Trophoblast cell (in vitro differentiated cells and primary cell): ENCODE results near the gene ZNF22.

Source experiments
- DNase-seq, 2 donors: peaks; one replicate each; pipeline ENCODE4 v3.0.0-alpha.2; 2016
- H2AFZ ChIP-seq: 2 replicates; pipeline ENCODE4 v1.6.1; 2013; ENCODE audit warnings: low read length, moderate library complexity, mild to moderate bottlenecking; ENCODE audit not compliant: insufficient read depth, poor library complexity
- H2AK5ac ChIP-seq: 2 replicates; pipeline ENCODE4 v1.6.1; 2013; ENCODE audit warnings: mild to moderate bottlenecking, low read length
- H2BK120ac ChIP-seq: 2 replicates; pipeline ENCODE4 v1.6.1; 2013; ENCODE audit warnings: low read length, mild to moderate bottlenecking, moderate library complexity; ENCODE audit not compliant: insufficient read depth, poor library complexity
- H2BK12ac ChIP-seq: 2 replicates; pipeline ENCODE4 v1.6.1; 2013; ENCODE audit warnings: mild to moderate bottlenecking, low read length, moderate library complexity
- H2BK5ac ChIP-seq: 2 replicates; pipeline ENCODE4 v1.6.1; 2013; ENCODE audit warnings: low read length, low read depth, moderate library complexity, mild to moderate bottlenecking; ENCODE audit not compliant: poor library complexity
- H3K14ac ChIP-seq: 2 replicates; pipeline ENCODE4 v1.6.1; 2013; ENCODE audit warnings: mild to moderate bottlenecking, low read length
- H3K18ac ChIP-seq: 2 replicates; pipeline ENCODE4 v1.6.1; 2013; ENCODE audit warnings: mild to moderate bottlenecking, low read length
- H3K23ac ChIP-seq: 2 replicates; pipeline ENCODE4 v1.6.1; 2013; ENCODE audit warnings: low read length
- H3K27ac ChIP-seq: 2 replicates; pipeline ENCODE4 v1.5.1; 2013; ENCODE audit warnings: low read depth, mild to moderate bottlenecking, inconsistent platforms, low read length, moderate library complexity
- H3K27me3 ChIP-seq: 2 replicates; pipeline ENCODE4 v1.6.1; 2013; ENCODE audit warnings: inconsistent platforms, mild to moderate bottlenecking, low read length, moderate library complexity; ENCODE audit not compliant: insufficient read depth
- H3K36me3 ChIP-seq, 2 experiments: 1 replicate in 1 of 2; 2 replicates in 1 of 2; pipeline ENCODE4 v1.6.1; 2013; ENCODE audit warnings: low read length in 2 of 2, mild to moderate bottlenecking in 2 of 2, moderate library complexity in 1 of 2; ENCODE audit not compliant: insufficient read depth in 2 of 2, control insufficient read depth in 1 of 2
- H3K4ac ChIP-seq: 2 replicates; pipeline ENCODE4 v1.6.1; 2013; ENCODE audit warnings: low read depth, mild to moderate bottlenecking, low read length, moderate library complexity
- H3K4me1 ChIP-seq, 2 experiments: 1 replicate in 1 of 2; 2 replicates in 1 of 2; pipeline ENCODE4 v1.6.1; 2013; ENCODE audit warnings: low read length in 2 of 2, mild to moderate bottlenecking in 2 of 2, moderate library complexity in 1 of 2; ENCODE audit not compliant: insufficient read depth in 2 of 2, control insufficient read depth in 1 of 2
- H3K4me2 ChIP-seq: 2 replicates; pipeline ENCODE4 v1.6.1; 2013; ENCODE audit warnings: inconsistent platforms, mild to moderate bottlenecking, low read length, moderate library complexity
- H3K4me3 ChIP-seq: 2 replicates; pipeline ENCODE4 v1.5.1; 2013; ENCODE audit warnings: mild to moderate bottlenecking, low read depth, low read length, inconsistent platforms
- H3K79me1 ChIP-seq: one replicate; pipeline ENCODE4 v1.6.1; 2013; ENCODE audit warnings: low read length
- H3K79me2 ChIP-seq: 2 replicates; pipeline ENCODE4 v1.6.1; 2013; ENCODE audit warnings: low read length, mild to moderate bottlenecking; ENCODE audit not compliant: control insufficient read depth, insufficient read depth, poor library complexity
- H3K9ac ChIP-seq: 2 replicates; pipeline ENCODE4 v1.6.1; 2013; ENCODE audit warnings: mild to moderate bottlenecking, low read length
- H3K9me3 ChIP-seq: 2 replicates; pipeline ENCODE4 v1.6.1; 2013; ENCODE audit warnings: low read depth, mild to moderate bottlenecking, control low read depth, inconsistent platforms, low read length; ENCODE audit not compliant: insufficient read depth
- H4K12ac ChIP-seq: 2 replicates; pipeline ENCODE4 v1.6.1; 2013; ENCODE audit warnings: low read depth, mild to moderate bottlenecking, low read length, moderate library complexity
- H4K8ac ChIP-seq: 2 replicates; pipeline ENCODE4 v1.6.1; 2013; ENCODE audit warnings: low read depth, mild to moderate bottlenecking, low read length, moderate library complexity
- H4K91ac ChIP-seq: one replicate; pipeline ENCODE4 v1.6.1; 2013; ENCODE audit warnings: low read depth, mild to moderate bottlenecking, low read length, moderate library complexity
- WGBS: extraction: QIAGEN DNeasy Blood & Tissue Kit; methylation state at CpG from one replicate; pipeline ENCODE4 v1.1.7; 2013; ENCODE audit warnings: missing lambda C conversion rate; ENCODE audit not compliant: insufficient read length, insufficient coverage; ENCODE audit errors: extremely low coverage; 5-methylcytosine and 5-hydroxymethylcytosine counted together

Gene ZNF22

DNA sequence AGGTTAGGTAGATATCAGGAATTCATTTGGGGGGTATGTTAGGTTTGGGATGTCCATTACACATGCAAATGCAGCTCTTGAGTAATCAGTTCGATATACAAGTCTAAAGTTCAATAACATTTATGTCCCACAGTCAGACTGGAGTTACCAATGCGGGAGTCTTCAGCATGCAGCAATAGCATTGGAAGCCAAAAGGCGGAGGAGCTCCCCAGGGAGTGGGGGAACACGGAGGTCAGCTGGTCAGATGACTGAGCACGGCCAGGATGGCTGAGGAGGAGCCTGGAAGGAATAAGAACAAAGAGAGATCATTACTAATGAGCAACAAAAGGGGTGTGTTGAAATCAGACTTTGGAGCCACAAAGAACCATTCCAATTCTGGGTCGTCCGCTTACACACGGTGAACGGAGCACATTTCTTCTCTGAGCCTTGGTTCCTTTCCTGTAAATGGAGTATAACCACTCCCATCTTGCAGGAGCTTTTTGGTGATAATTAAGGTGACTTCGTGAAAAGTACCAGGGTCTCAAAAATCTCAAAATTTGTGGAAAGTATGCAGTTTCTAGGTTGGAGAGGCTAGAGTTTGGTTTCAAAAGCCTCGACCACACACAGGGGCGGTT lies 478 bp upstream of the ZNF22 start:
- H2AK5ac ChIP-seq, result no peak overlapping the region
- no peak overlapping the region for H3K23ac ChIP-seq
- H2BK5ac ChIP-seq, result peak overlapping the region; percentile 87
- H2BK120ac ChIP-seq, result peak overlapping the region; percentile 94
- no CpG with 5 or more reads among the region's 12 CpGs for WGBS
- peaks cover 9% of the 10 kb centered on the region for H3K79me2 ChIP-seq
- H3K4me3 ChIP-seq, result no peak overlapping the region
- H3K18ac ChIP-seq, result peak overlapping the region; percentile 98
- peak overlapping the region; percentile 53 for H3K4ac ChIP-seq
- peak overlapping the region; percentile 85 for H4K12ac ChIP-seq
- peak overlapping the region; percentile 88 for H2AFZ ChIP-seq
- peak overlapping the region; percentile 96 for H4K8ac ChIP-seq
- peaks cover under 1 to 8% of the 10 kb centered on the region in 2 experiments for H3K4me1 ChIP-seq
- H3K9me3 ChIP-seq, result no peaks in the 10 kb centered on the region
- H3K14ac ChIP-seq, result peak overlapping the region; percentile 94
- peak overlapping the region; percentile 74 for H2BK12ac ChIP-seq
- peaks cover 26% of the 10 kb centered on the region for H3K79me1 ChIP-seq
- H3K36me3 ChIP-seq, result peaks cover 4 to 8% of the 10 kb centered on the region in 2 experiments
- DNase-seq, result peak in 1 of 2 donors; percentile 17
- H3K4me2 ChIP-seq, result peak overlapping the region; percentile 88
- H3K9ac ChIP-seq, result no peak overlapping the region
- H3K27ac ChIP-seq, result peak overlapping the region; percentile 97
- H3K27me3 ChIP-seq, result no peaks in the 10 kb centered on the region
- peak overlapping the region; percentile 95 for H4K91ac ChIP-seq

DNA sequence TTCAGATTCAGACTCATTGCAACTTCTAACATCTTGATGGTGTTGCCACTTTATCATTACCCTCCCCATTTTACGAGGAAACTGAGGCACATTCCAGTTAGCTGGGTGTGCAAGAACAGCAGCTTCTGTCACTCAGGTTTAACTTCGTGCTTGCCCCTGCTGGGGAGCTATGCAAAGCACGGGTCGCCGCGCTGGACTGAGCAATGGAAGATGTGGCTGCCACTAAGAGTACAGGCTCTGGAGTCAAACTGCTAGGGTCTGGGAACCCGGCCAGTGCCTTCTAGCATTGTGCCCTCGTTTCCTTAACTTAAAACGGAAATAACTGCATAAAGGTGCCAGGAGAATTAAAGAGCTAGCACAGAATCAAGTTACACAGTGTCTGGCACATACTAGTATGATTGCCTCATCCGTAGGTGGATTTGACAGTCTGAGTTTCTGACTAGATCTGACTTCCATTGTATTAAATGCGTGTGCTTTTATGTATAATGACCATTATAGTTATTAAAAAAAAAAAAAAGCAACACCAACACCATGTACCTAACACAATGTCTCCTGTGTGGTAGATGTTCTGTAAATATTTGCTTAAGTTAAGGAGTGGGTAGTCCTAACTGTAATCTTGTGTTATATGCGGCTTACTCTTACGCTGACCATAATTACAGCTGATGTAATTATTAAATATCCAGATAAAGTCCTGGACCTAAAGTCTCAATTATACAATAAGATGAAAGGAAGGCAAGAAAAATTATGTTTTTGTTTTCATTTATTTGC lies 842 bp downstream of the ZNF22 start:
- peak overlapping the region; percentile 94 for H3K14ac ChIP-seq
- peak overlapping the region; percentile 96 for H4K8ac ChIP-seq
- no peak overlapping the region for H2BK12ac ChIP-seq
- H3K23ac ChIP-seq, result no peak overlapping the region
- peak overlapping the region; percentile 83 for H3K4me3 ChIP-seq
- H3K4me1 ChIP-seq, result peaks cover 0 to 2% of the 10 kb centered on the region in 2 experiments
- H3K79me1 ChIP-seq, result peaks cover 19% of the 10 kb centered on the region
- H2BK120ac ChIP-seq, result peak overlapping the region; percentile 94
- WGBS, result no CpG with 5 or more reads among the region's 13 CpGs
- peak overlapping the region; percentile 97 for H3K27ac ChIP-seq
- peak overlapping the region; percentile 53 for H3K4ac ChIP-seq
- peak overlapping the region; percentile 45 for H2BK5ac ChIP-seq
- no peak overlapping the region for H2AK5ac ChIP-seq
- H3K36me3 ChIP-seq, result peaks cover 4 to 8% of the 10 kb centered on the region in 2 experiments
- H4K12ac ChIP-seq, result peak overlapping the region; percentile 46
- no peak overlapping the region for H3K18ac ChIP-seq
- no peak overlapping the region for H2AFZ ChIP-seq
- no peaks in the 10 kb centered on the region for H3K27me3 ChIP-seq
- H3K9ac ChIP-seq, result peak overlapping the region; percentile 95
- H4K91ac ChIP-seq, result peak overlapping the region; percentile 95
- peak; percentile 16 to 57 for DNase-seq
- H3K4me2 ChIP-seq, result peak overlapping the region; percentile 88
- no peaks in the 10 kb centered on the region for H3K9me3 ChIP-seq
- peaks cover 9% of the 10 kb centered on the region for H3K79me2 ChIP-seq

DNA sequence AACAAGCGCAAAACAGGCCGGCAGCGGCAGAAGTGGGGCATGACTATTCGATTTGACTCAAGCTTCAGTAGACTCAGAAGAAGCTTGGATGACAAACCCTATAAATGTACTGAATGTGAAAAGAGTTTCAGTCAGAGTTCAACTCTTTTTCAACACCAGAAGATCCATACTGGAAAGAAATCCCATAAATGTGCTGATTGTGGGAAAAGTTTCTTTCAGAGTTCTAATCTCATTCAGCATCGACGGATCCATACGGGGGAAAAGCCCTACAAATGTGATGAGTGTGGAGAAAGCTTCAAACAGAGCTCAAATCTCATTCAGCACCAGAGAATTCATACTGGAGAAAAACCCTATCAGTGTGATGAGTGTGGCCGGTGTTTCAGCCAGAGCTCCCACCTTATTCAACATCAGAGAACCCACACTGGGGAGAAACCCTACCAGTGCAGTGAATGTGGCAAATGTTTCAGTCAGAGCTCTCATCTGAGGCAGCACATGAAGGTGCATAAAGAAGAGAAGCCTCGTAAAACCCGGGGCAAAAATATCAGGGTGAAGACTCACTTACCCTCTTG lies 2.8 kb downstream of the ZNF22 start:
- Histone ChIP-seq H3K27me3 (no peaks in the 10 kb centered on the region), H3K79me2 (peaks cover 9% of the 10 kb centered on the region), H2BK12ac (no peak overlapping the region), H3K4me3 (no peak overlapping the region), H2AK5ac (no peak overlapping the region), H4K8ac (no peak overlapping the region), H3K36me3 (peaks cover 4 to 8% of the 10 kb centered on the region in 2 experiments), H2BK5ac (no peak overlapping the region), H3K79me1 (peaks cover 14% of the 10 kb centered on the region), H3K4me1 (no peaks in the 10 kb centered on the region), H2AFZ (no peak overlapping the region), H4K91ac (no peak overlapping the region), H3K9me3 (no peaks in the 10 kb centered on the region), H3K27ac (no peak overlapping the region), H3K4me2 (no peak overlapping the region), H2BK120ac (no peak overlapping the region), H4K12ac (no peak overlapping the region), H3K14ac (no peak overlapping the region), H3K9ac (no peak overlapping the region), H3K4ac (no peak overlapping the region), H3K18ac (no peak overlapping the region), H3K23ac (no peak overlapping the region)
- no peak for DNase-seq
- WGBS, result no CpG with 5 or more reads among the region's 10 CpGs

DNA sequence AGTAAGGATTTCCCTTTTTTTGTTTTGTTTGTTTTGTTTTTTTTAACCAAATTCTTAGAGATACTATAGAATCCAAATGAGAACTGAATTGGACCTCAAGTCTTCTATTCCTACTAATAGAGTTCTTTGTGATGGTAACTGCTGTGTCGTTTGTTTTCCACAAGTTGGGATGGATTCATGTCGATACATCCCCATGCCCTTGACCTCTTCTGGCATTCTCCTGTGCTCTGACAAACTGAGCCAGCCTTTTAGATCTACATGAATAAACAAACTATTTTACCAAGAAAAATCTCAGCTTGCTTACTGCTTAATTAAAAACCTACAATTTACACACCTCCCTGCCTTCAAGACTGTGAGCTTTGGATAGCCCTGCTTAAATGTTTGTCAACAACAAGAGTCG lies 3.9 kb downstream of the ZNF22 start:
- Histone ChIP-seq H4K91ac (no peak overlapping the region), H3K27me3 (no peaks in the 10 kb centered on the region), H3K4ac (no peak overlapping the region), H2AK5ac (no peak overlapping the region), H3K4me2 (no peak overlapping the region), H3K9ac (no peak overlapping the region), H3K23ac (no peak overlapping the region), H4K8ac (no peak overlapping the region), H2BK120ac (no peak overlapping the region), H2AFZ (no peak overlapping the region), H3K4me1 (no peaks in the 10 kb centered on the region), H3K4me3 (no peak overlapping the region), H3K36me3 (peaks cover 4 to 8% of the 10 kb centered on the region in 2 experiments), H3K18ac (no peak overlapping the region), H3K9me3 (no peaks in the 10 kb centered on the region), H3K27ac (no peak overlapping the region), H4K12ac (no peak overlapping the region), H3K14ac (no peak overlapping the region), H2BK12ac (no peak overlapping the region), H3K79me2 (peaks cover 9% of the 10 kb centered on the region), H2BK5ac (no peak overlapping the region), H3K79me1 (peaks cover 14% of the 10 kb centered on the region)
- WGBS, result no CpG with 5 or more reads among the region's 3 CpGs
- no peak for DNase-seq
